IMR-90 (cell line): ENCODE results near the gene NIPAL4. TPM values are rescaled to one million over a fixed set of nuclear protein-coding genes. Genes with fewer than 3 reads are reported as not detected.
A peak's percentile ranks its signal among the peaks of the same experiment; 100 is the strongest.

Experiments used
- ATAC-seq: fragments of 200-7000 bp; cut with Tn5 transposase; 2 replicates; pipeline ENCODE4 v1.9.1; 2020; ENCODE audit warnings: low read depth, mild to moderate bottlenecking, moderate library complexity
- BruUV-seq: library from RNA; stranded (reverse); fragments of 400-500 nt; replicated peaks from 2 replicates; lab custom pipeline; 2021; lab: Mats Ljungman, UMichigan
- CTCF ChIA-PET: fragments of 300-600 bp; formaldehyde crosslinking; extraction: SDS; loops from one replicate; lab custom pipeline; 2021; ENCODE audit warnings: antibody characterized with exemption; lab: Yijun Ruan, JAX
- POLR2A ChIA-PET: fragments of 300-600 bp; sonication (Branson Sonifier 250); formaldehyde crosslinking; loops from one replicate; lab custom pipeline; 2022; ENCODE audit warnings: antibody characterized with exemption; ENCODE audit not compliant: unreplicated experiment; lab: Charles Lee
- DNase-seq: peaks from one replicate; pipeline ENCODE4 v3.0.0; 2013
- H2AFZ ChIP-seq: replicated peaks from 2 replicates; pipeline ENCODE3; 2013; ENCODE audit warnings: low read length, mild to moderate bottlenecking; ENCODE audit not compliant: poor library complexity
- H2AK5ac ChIP-seq: 2 replicates; pipeline ENCODE4 v1.6.1; 2013; ENCODE audit warnings: low read depth, low read length, inconsistent platforms
- H2AK9ac ChIP-seq: replicated peaks from 2 replicates; pipeline ENCODE3; 2013; ENCODE audit warnings: mild to moderate bottlenecking, low read depth, low read length, moderate library complexity; ENCODE audit not compliant: poor library complexity
- H2BK120ac ChIP-seq: 2 replicates; pipeline ENCODE4 v1.6.1; 2013; ENCODE audit warnings: low read depth, low read length, inconsistent platforms
- H2BK15ac ChIP-seq: 3 replicates; pipeline ENCODE4 v1.6.1; 2013; ENCODE audit warnings: low read depth, low read length, inconsistent platforms
- H2BK20ac ChIP-seq: 2 replicates; pipeline ENCODE4 v1.6.1; 2013; ENCODE audit warnings: low read depth, mild to moderate bottlenecking, inconsistent platforms, low read length, moderate library complexity
- H2BK5ac ChIP-seq: 2 replicates; pipeline ENCODE4 v1.6.1; 2013; ENCODE audit warnings: mild to moderate bottlenecking, low read depth, low read length, inconsistent platforms; ENCODE audit not compliant: poor library complexity, severe bottlenecking
- H3K14ac ChIP-seq: replicated peaks from 2 replicates; pipeline ENCODE4 v1.6.1; 2013; ENCODE audit warnings: low read depth, low read length, inconsistent platforms
- H3K18ac ChIP-seq: 2 replicates; pipeline ENCODE4 v1.6.1; 2013; ENCODE audit warnings: low read depth, low read length, control low read depth
- H3K23ac ChIP-seq: 2 replicates; pipeline ENCODE4 v1.6.1; 2013; ENCODE audit warnings: low read depth, low read length, inconsistent platforms
- H3K27ac ChIP-seq: 2 replicates; pipeline ENCODE4 v1.5.1; 2013; ENCODE audit warnings: mild to moderate bottlenecking, control low read depth, low read length; ENCODE audit not compliant: insufficient read depth
- H3K27me3 ChIP-seq: 2 replicates; pipeline ENCODE4 v1.6.1; 2013; ENCODE audit warnings: low read length; ENCODE audit not compliant: control insufficient read depth, insufficient read depth
- H3K36me3 ChIP-seq: 2 replicates; pipeline ENCODE4 v1.6.1; 2013; ENCODE audit warnings: low read length, mixed read lengths; ENCODE audit not compliant: control insufficient read depth, insufficient read depth
- H3K4ac ChIP-seq: 2 replicates; pipeline ENCODE4 v1.6.1; 2013; ENCODE audit warnings: low read depth, low read length, inconsistent platforms
- H3K4me1 ChIP-seq: 2 replicates; pipeline ENCODE4 v1.6.1; 2013; ENCODE audit warnings: low read length, mixed read lengths; ENCODE audit not compliant: control insufficient read depth, insufficient read depth
- H3K4me2 ChIP-seq: 2 replicates; pipeline ENCODE4 v1.6.1; 2013; ENCODE audit warnings: low read depth, mild to moderate bottlenecking, control low read depth, low read length, moderate library complexity
- H3K4me3 ChIP-seq: 2 replicates; pipeline ENCODE4 v1.5.1; 2013; ENCODE audit warnings: low read depth, mild to moderate bottlenecking, control low read depth, low read length, moderate library complexity; ENCODE audit not compliant: insufficient read depth
- H3K56ac ChIP-seq: 2 replicates; pipeline ENCODE4 v1.6.1; 2013; ENCODE audit warnings: low read length, inconsistent platforms; ENCODE audit not compliant: insufficient read depth; ENCODE audit errors: extremely low read depth
- H3K79me1 ChIP-seq, 2 experiments: 2 replicates each; pipeline ENCODE4 v1.6.1; 2013; ENCODE audit warnings: low read length in 2 of 2, inconsistent platforms in 1 of 2, low read depth in 1 of 2
- H3K9ac ChIP-seq: 2 replicates; pipeline ENCODE4 v1.6.1; 2013; ENCODE audit warnings: low read depth, low read length, control low read depth
- H3K9me1 ChIP-seq: 2 replicates; pipeline ENCODE4 v1.6.1; 2013; ENCODE audit warnings: low read length, inconsistent platforms; ENCODE audit not compliant: insufficient read depth
- H3K9me3 ChIP-seq: 2 replicates; pipeline ENCODE4 v1.6.1; 2013; ENCODE audit warnings: low read length; ENCODE audit not compliant: control insufficient read depth, insufficient read depth
- H4K20me1 ChIP-seq: 2 replicates; pipeline ENCODE4 v1.6.1; 2013; ENCODE audit warnings: low read length, inconsistent platforms; ENCODE audit not compliant: insufficient read depth
- H4K5ac ChIP-seq: 2 replicates; pipeline ENCODE4 v1.6.1; 2013; ENCODE audit warnings: mild to moderate bottlenecking, low read depth, low read length, control low read depth
- H4K8ac ChIP-seq, 2 experiments: 2 replicates each; pipeline ENCODE4 v1.6.1; 2013; ENCODE audit warnings: low read depth in 2 of 2, low read length in 2 of 2, control low read depth in 1 of 2, inconsistent platforms in 1 of 2
- H4K91ac ChIP-seq: 2 replicates; pipeline ENCODE4 v1.6.1; 2013; ENCODE audit warnings: low read depth, low read length, inconsistent platforms; ENCODE audit not compliant: insufficient read depth
- BHLHE40 ChIP-seq: fragments of 150-350 bp; IDR thresholded peaks from 2 replicates; pipeline ENCODE4 v1.6.1; 2016; ENCODE audit warnings: mild to moderate bottlenecking, low read depth, low read length
- CEBPB ChIP-seq: IDR thresholded peaks from 2 replicates; pipeline ENCODE4 v1.6.1; 2012; ENCODE audit warnings: low read depth, low read length, improper control_type of control experiment
- CHD1 ChIP-seq: IDR thresholded peaks from 2 replicates; pipeline ENCODE4 v1.6.1; 2012; ENCODE audit warnings: low read depth, low read length, improper control_type of control experiment
- FOS ChIP-seq: fragments of 150-350 bp; IDR thresholded peaks from 2 replicates; pipeline ENCODE4 v1.6.1; 2016; ENCODE audit warnings: low read depth, low read length
- MAFK ChIP-seq: IDR thresholded peaks from 2 replicates; pipeline ENCODE4 v1.6.1; 2012; ENCODE audit warnings: low read depth, low read length, improper control_type of control experiment
- MAZ ChIP-seq: IDR thresholded peaks from 2 replicates; pipeline ENCODE4 v1.6.1; 2012; ENCODE audit warnings: low read depth, mild to moderate bottlenecking, low read length, improper control_type of control experiment, moderate library complexity, borderline replicate concordance
- MXI1 ChIP-seq: IDR thresholded peaks from 2 replicates; pipeline ENCODE4 v1.6.1; 2012; ENCODE audit warnings: low read depth, mild to moderate bottlenecking, low read length, moderate library complexity, borderline replicate concordance
- NFE2L2 ChIP-seq: fragments of 150-350 bp; IDR thresholded peaks from 2 replicates; pipeline ENCODE4 v1.6.1; 2016; ENCODE audit warnings: low read depth, mild to moderate bottlenecking, low read length
- POLR2A ChIP-seq: IDR thresholded peaks from 2 replicates; pipeline ENCODE4 v1.6.1; 2012; ENCODE audit warnings: mild to moderate bottlenecking, low read depth, low read length
- RAD21 ChIP-seq: IDR thresholded peaks from 2 replicates; pipeline ENCODE4 v1.6.1; 2012; ENCODE audit warnings: low read length, improper control_type of control experiment
- RCOR1 ChIP-seq: IDR thresholded peaks from 2 replicates; pipeline ENCODE4 v1.6.1; 2012; ENCODE audit warnings: mild to moderate bottlenecking, low read length, improper control_type of control experiment; ENCODE audit not compliant: insufficient replicate concordance
- RFX5 ChIP-seq: IDR thresholded peaks from 2 replicates; pipeline ENCODE4 v1.8.0; 2012; ENCODE audit warnings: low read depth, mild to moderate bottlenecking, low read length, moderate library complexity
- SMC3 ChIP-seq: fragments of 150-350 bp; IDR thresholded peaks from 2 replicates; pipeline ENCODE4 v1.6.1; 2016; ENCODE audit warnings: low read depth, mild to moderate bottlenecking, antibody characterized with exemption, low read length, moderate library complexity
- WGBS, 2 experiments: methylation state at CpG; one replicate each; pipeline versions ENCODE4 v1.1.5 to v1.1.7; 2013; ENCODE audit warnings: missing lambda C conversion rate in 2 of 2; ENCODE audit not compliant: insufficient read length in 1 of 2; ENCODE audit errors: extremely low coverage in 2 of 2; 5-methylcytosine and 5-hydroxymethylcytosine counted together
- dilution Hi-C: fragments of 300-500 bp; cut with HindIII; formaldehyde crosslinking; loops from one replicate; pipeline ENCODE4 v1.14.3; 2018; ENCODE audit warnings: low sequenced_read_pairs; ENCODE audit not compliant: unreplicated experiment
- in situ Hi-C: fragments of 300-500 bp; cut with MboI; formaldehyde crosslinking; loops from 3 replicates; pipeline ENCODE4 v1.14.3; 2019; ENCODE audit warnings: low sequenced_read_pairs, inconsistent platforms, mixed read lengths
- intact Hi-C: fragments of 100-400 bp; cut with micrococcal nuclease; formaldehyde crosslinking; loops from 2 replicates; pipeline ENCODE4 v1.10.0; 2022
- polyA plus RNA-seq, 3 experiments: library from polyadenylated mRNA; depleted of rRNA; stranded (reverse); fragments of >200 nt; gene quantifications; 2 replicates each; pipeline ENCODE4 v1.2.3, GENCODE V29; 2012; ENCODE audit warnings: low replicate concordance in 1 of 3
- total RNA-seq: library from RNA; depleted of rRNA; stranded (reverse); fragments of >200 nt; gene quantifications from 2 replicates; pipeline ENCODE4 v1.2.3, GENCODE V29; 2012
- TF ChIP-seq, protein P1 (sequence below): fragments of 150-350 bp; IDR thresholded peaks from 2 replicates; pipeline ENCODE4 v1.6.1; 2016; ENCODE audit warnings: low read depth, mild to moderate bottlenecking, low read length, moderate library complexity, borderline replicate concordance
- TF ChIP-seq, protein P2 (sequence below): fragments of 150-350 bp; IDR thresholded peaks from 2 replicates; pipeline ENCODE4 v1.6.1; 2017; ENCODE audit warnings: mild to moderate bottlenecking, antibody characterized with exemption, low read length, low read depth
- TF ChIP-seq, protein P3 (sequence below): conservative IDR thresholded peaks from 2 replicates; pipeline ENCODE4 v1.5.1; 2012; ENCODE audit warnings: mild to moderate bottlenecking, low read depth, low read length, improper control_type of control experiment

NIPAL4 gene
- total and polyA plus RNA-seq, 2 of the 4 experiments (the other 2 are of a cell fraction) = 0.18 to 0.39 TPM

DNA sequence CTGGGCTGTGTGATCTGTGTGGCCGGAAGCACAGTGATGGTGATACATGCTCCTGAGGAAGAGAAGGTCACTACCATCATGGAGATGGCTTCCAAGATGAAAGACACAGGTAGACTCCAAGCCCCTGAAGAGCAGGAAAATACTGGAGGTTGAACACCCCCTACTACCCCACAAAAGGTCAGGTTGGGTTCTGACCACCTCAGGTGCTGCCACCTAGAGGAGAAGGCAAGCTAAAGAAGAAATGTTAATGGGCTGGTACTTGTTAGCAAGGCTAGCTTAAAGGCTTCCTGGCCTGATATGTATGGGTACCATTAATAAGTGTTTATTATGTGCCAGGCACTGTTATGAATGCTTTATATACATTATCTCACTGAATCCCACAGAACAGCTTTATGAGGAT lies 11.7 kb downstream of the NIPAL4 start:
- no peak overlapping the region for H3K14ac ChIP-seq
- no peaks in the 10 kb centered on the region for H3K9me3 ChIP-seq
- no peak overlapping the region for H3K56ac ChIP-seq
- no peak overlapping the region for H3K9ac ChIP-seq
- H2BK15ac ChIP-seq = no peak overlapping the region
- no peak overlapping the region for H3K4ac ChIP-seq
- no peak overlapping the region for H2AK9ac ChIP-seq
- H2BK120ac ChIP-seq = no peak overlapping the region
- no TSS peak for BruUV-seq
- intact Hi-C loops = no loop called here
- H3K27me3 ChIP-seq = no peaks in the 10 kb centered on the region
- H4K5ac ChIP-seq = no peak overlapping the region; the same call in 1 of the 2 replicates
- H2AK5ac ChIP-seq = peak overlapping the region; percentile 70
- no peaks in the 10 kb centered on the region for H4K20me1 ChIP-seq
- in situ Hi-C loops = no loop called here
- peaks cover 5% of the 10 kb centered on the region for H3K36me3 ChIP-seq
- dilution Hi-C loops = no loop called here
- H4K91ac ChIP-seq = no peak overlapping the region
- ATAC-seq (peak; percentile 58), DNase-seq (peak; percentile 33)
- H3K9me1 ChIP-seq = peaks cover 22% of the 10 kb centered on the region
- no peak overlapping the region for H3K4me2 ChIP-seq
- peaks cover 9% of the 10 kb centered on the region; the same call in 1 of the 2 replicates for H3K4me1 ChIP-seq
- no peak overlapping the region for H3K4me3 ChIP-seq
- H2AFZ ChIP-seq = no peak overlapping the region
- POLR2A ChIA-PET = no interaction called here
- no peak overlapping the region for H3K18ac ChIP-seq
- WGBS, 2 experiments = no CpG with 5 or more reads among the region's 1 CpG
- H2BK20ac ChIP-seq = no peak overlapping the region; the same call in 1 of the 2 replicates
- CTCF ChIA-PET = interaction anchor here (0.6 to 2.3 kb wide), 14 partner anchors 12 to 1507 kb away, joined by 3 to 14 read pairs (median 4); partner anchors contain the start of gene NIPAL4
- H3K27ac ChIP-seq = no peak overlapping the region
- H2BK5ac ChIP-seq = no peak overlapping the region
- H4K8ac ChIP-seq = no peak overlapping the region
- H3K79me1 ChIP-seq = peaks cover 4 to 31% of the 10 kb centered on the region in 2 experiments
- H3K23ac ChIP-seq = no peak overlapping the region
- TF ChIP-seq, protein P1, sequence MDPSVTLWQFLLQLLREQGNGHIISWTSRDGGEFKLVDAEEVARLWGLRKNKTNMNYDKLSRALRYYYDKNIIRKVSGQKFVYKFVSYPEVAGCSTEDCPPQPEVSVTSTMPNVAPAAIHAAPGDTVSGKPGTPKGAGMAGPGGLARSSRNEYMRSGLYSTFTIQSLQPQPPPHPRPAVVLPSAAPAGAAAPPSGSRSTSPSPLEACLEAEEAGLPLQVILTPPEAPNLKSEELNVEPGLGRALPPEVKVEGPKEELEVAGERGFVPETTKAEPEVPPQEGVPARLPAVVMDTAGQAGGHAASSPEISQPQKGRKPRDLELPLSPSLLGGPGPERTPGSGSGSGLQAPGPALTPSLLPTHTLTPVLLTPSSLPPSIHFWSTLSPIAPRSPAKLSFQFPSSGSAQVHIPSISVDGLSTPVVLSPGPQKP = no peak
- no peak for TF ChIP-seq CHD1
- no peak for TF ChIP-seq RCOR1
- peak; percentile 39; the same call in 1 of the 2 replicates for TF ChIP-seq RAD21
- no peak for TF ChIP-seq MAFK
- TF ChIP-seq SMC3 = peak; percentile 49
- no peak for TF ChIP-seq BHLHE40
- TF ChIP-seq, protein P2, sequence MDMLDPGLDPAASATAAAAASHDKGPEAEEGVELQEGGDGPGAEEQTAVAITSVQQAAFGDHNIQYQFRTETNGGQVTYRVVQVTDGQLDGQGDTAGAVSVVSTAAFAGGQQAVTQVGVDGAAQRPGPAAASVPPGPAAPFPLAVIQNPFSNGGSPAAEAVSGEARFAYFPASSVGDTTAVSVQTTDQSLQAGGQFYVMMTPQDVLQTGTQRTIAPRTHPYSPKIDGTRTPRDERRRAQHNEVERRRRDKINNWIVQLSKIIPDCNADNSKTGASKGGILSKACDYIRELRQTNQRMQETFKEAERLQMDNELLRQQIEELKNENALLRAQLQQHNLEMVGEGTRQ = no peak
- TF ChIP-seq MXI1 = no peak
- TF ChIP-seq, protein P3, sequence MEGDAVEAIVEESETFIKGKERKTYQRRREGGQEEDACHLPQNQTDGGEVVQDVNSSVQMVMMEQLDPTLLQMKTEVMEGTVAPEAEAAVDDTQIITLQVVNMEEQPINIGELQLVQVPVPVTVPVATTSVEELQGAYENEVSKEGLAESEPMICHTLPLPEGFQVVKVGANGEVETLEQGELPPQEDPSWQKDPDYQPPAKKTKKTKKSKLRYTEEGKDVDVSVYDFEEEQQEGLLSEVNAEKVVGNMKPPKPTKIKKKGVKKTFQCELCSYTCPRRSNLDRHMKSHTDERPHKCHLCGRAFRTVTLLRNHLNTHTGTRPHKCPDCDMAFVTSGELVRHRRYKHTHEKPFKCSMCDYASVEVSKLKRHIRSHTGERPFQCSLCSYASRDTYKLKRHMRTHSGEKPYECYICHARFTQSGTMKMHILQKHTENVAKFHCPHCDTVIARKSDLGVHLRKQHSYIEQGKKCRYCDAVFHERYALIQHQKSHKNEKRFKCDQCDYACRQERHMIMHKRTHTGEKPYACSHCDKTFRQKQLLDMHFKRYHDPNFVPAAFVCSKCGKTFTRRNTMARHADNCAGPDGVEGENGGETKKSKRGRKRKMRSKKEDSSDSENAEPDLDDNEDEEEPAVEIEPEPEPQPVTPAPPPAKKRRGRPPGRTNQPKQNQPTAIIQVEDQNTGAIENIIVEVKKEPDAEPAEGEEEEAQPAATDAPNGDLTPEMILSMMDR = peak; percentile 55
- TF ChIP-seq RFX5 = no peak
- no peak for TF ChIP-seq FOS
- TF ChIP-seq MAZ = no peak
- no peak for TF ChIP-seq POLR2A
- TF ChIP-seq CEBPB = no peak
- TF ChIP-seq NFE2L2 = no peak
